GM19035 (cell line): Measurements from ENCODE around the gene DDRGK1.
"Not testable (repeated sequence)": the region's sequence is repeated elsewhere in the genome, so short reads cannot be mapped to it uniquely, and the experiment has no call there.

Experiments
- ATAC-seq: cut with Tn5 transposase; IDR thresholded peaks from one replicate; pipeline ENCODE4 v1.9.1; 2021; ENCODE audit not compliant: unreplicated experiment

Gene DDRGK1

DNA sequence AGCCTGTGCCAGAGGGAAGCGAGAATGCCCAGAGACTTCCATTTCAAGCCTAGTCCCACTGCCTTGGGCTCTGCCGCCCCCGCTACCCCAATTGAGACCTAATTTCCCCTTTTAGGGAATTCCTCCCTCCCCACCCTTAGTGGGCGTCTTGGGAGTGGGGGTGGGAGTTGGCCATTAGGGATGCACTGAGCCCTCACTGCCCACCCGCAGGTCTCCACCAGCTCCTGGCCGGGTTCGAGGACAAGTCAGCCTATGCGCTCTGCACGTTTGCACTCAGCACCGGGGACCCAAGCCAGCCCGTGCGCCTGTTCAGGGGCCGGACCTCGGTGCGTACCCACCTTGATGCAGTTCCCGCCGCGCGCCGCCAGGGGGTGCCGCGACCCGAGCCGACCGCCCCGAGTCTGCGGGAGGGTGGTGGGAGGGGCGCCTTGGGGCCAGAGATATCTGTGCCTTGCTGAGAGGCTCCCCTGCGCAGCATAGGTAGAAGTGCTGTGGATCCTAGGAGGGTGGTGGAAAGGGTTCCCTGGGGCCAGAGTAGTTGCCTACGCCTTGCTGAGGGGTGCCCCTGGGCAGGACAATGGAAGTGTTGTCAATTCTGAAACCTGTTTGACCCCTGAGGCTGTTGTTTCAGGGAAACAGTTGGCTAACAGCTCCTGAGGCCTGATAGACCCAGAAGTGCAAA lies 14.0 kb upstream of the DDRGK1 start:
- ATAC-seq = no peak

DNA sequence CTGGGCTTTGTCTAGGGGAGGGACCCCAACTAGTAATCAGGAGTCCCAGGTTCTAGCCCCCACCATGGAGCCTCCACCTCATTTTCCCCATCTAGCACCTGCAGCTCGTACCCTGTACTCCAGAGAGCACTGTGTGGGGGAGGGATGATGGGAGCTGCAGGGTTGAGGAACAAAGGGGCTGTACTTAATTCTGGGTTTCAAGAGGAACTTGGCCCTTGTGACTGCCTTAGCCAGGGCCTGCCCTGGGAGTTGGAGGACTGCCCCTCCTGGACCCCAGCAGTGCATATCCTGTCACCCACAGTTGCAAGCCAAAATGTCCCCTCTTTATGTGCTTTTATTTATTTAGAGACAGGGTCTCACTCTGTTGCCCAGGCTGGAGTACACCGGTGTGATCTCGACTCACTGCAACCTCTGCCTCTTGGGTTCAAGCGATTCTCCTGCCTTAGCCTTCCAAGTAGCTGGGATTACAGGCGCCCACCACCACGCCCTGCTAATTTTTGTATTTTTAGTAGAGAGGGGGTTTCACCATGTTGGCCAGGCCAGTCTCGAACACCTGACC lies 11.0 kb upstream of the DDRGK1 start:
- not testable (repeated sequence) for ATAC-seq

DNA sequence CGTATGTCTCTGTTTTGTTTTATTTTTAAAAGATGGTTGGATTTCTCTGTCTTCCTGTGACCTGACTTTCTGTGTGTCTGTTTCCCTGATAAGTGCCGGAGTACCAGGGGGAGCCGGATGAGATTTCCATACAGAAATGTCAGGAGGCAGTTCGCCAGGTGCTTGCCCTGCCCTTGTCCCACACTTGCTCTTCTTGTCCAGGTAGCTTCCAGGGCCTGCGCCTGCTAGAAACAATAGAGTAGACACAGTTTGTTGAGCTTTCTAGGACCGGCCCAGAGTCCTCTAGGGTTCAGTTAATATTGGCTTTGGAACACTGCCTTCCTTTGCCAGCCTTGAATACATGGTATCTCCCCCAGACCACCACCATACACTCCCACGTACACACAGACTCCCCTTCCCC lies 8.7 kb upstream of the DDRGK1 start:
- no peak for ATAC-seq

DNA sequence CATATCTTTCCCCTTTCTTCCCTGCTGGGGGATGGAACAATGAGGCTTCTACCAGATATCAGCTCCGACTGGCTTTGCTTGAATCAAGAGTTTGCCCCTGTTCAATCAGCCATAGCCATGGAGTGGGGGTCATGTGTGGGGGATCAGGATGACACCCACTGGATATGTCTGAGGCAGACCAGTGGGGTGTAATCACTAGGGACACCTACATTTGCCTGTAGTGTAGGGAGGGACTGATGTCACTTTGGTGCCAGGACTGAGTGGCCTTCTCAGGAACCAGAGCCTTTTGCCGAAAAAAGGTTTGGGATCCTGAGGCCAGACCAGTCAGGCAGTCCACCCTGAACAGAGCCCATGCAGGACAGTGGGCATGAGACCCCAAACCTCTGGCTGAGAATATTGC lies 5.9 kb upstream of the DDRGK1 start:
- ATAC-seq = no peak

DNA sequence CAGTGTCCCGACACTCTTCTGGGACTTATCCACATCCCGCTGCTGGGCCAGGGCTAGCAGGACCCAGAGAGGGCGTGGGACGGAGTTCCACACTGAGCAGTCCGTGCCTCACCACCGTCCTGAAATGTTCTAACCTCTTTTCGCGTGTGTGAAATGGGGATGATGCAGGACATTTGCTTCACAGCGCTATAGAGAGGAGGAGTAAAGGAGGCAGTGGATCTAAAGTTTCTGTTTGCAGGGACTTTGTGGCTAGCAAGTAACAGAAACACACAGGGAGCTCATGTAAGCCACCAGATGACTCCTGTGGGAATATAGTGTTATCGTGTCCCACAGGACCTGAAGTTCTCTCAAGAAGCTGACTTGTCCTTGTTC lies 5.5 kb upstream of the DDRGK1 start:
- ATAC-seq = no peak

DNA sequence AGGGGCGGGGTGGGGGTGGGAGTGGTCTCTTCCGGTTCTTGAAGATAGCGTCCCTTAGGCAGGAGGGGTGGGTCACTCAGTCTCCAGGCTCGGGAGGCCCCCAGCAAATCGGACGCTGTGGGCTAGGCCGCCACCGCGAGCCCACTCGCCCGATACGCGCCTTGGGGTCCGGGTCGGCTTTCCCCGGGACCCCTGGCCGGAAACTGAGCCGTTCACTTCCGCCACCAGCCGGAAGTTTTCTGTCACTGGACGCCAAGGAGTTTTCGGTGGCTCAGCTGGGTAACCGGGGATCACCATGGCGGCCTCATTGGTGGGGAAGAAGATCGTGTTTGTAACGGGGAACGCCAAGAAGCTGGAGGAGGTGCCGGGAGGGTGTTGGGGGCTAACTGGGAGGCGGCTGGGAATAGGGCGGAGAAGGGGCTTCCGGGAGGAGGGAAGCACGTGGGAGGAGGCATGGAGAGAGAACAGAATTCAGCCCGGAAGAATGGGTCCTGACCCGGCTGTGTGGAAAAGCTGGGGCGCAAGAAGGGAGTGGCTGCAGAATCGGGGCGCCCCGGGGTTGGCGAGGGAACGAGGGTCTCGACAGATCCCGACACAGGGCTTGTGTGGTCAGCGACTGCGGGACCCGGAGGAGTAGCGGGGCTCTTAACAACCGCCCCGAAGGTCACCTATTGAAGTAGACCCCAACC lies 4.9 kb upstream of the DDRGK1 start, which contains the start of gene ITPA:
TSS of gene ITPA (plus strand) at position 242 of the 689 bp plus-strand sequence. CDS start at position 296, 54 bp downstream.
- ATAC-seq = peak; percentile 49

DNA sequence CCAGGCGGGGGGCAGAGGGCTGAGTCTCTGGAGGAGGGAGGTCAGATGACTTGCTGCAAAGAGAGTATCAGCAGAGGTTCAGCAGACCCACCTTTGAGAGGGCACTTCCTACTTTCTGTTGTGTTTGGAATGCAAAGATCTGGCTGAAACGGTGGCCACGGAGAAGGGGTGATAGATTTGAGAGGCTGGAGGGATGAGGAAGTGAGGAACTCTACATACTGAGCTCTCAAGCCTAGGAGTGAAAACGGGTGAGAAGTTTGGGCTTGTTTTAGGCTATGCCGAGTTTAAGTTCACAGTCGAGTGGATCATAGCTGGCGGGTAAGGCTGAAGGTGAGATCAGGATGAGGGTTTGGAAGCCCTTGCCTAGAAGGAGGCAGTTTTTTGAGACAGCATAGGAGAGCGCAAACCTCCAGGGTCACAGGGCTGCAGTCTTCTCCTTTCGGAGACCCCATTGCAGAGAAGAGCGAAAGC lies 4.3 kb upstream of the DDRGK1 start:
- no peak for ATAC-seq

DNA sequence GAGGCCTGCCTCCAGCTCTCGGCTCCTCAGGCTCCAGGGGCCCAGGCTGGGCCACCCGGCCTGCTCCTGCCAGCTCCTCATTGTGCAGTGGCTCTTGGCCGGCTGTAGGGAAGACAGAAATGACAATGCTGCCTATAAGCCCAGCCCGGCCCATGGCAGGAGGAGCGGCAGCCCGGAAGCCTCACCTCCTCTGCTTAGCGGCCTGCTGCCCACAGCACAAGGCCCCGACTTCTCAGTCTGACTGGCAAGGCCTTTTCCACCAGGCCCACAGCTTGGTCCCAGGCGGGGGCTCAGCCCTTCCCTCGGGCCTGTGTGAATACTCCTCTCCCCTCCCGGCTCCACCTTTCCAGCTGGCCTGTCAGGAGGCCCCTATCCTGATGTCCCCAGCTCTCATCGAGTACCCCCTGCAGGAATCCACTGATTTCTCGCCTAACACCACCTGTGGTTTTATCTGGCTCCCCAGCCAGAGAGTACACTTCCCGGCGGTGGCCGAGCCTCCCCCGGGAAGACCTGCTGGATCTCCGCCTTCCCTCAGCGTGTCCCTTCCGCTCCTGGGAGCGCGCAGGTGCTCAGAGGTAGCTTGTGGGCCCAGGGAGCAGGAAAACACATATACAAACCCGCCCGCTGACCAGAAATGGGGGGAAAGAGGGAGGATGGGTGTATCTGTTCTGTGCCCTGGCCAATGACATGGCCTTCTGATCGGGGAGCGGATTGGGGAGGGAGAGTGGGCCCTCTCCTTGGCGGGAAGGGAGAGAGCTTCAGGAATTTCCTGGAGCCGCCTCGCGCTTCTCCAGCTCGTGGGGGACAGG lies 963 bp downstream of the DDRGK1 start:
- ATAC-seq = peak; percentile 21

DNA sequence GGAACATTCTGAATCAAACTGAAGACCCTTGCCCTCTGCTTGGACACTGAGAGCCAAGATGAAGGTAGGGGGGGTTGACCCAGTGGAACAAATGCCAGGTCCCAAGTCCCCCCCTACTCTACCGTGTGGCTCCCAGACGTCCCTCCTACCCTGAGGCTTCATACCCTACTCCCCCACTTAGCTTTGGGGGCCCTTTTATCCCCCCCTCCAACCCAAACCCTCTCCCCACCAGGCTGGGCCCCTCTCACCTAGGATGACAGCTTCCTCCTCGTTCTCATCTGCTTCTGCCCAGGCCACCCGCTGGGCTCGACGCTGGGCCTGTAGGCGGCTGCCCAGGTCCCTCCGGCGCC lies 1.5 kb downstream of the DDRGK1 start:
- ATAC-seq = no peak

DNA sequence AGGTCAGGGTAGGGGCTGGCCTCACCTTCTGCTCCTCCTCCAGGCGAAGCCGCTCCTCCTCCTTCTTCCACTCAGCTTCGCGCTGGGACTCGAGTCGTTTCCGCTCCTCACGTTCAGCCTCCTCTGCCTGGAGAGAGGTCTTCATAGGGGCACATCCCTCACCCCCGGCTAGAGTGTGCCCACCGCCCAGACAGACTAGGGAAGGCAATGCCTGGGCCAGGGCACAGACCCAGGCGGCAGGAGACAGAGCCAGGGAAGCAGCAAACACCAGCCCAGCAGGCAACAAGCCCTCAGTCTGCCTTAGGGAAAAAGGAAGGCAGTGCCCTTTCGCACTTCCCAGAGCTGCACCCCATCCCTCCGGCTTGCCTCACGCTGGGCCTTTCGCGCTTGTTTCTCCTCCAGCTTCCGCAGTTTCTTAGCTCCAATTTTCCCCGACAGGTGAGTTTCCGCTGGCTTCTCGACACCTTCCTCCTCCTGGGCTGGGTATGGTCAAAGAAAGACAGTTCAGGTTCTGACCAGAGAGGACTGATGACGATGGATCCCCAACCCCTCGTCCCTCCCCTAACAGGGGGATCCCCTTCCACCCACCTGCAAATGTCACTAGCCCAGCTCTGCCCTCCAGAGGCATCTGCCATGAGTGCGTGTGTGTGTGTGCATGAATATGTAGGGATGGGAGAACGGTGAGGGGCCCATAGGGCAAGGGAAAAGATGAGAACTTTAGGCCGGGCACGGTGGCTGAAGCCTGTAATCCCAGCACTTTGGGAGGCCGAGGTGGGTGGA lies 4.3 kb downstream of the DDRGK1 start:
- no peak for ATAC-seq

DNA sequence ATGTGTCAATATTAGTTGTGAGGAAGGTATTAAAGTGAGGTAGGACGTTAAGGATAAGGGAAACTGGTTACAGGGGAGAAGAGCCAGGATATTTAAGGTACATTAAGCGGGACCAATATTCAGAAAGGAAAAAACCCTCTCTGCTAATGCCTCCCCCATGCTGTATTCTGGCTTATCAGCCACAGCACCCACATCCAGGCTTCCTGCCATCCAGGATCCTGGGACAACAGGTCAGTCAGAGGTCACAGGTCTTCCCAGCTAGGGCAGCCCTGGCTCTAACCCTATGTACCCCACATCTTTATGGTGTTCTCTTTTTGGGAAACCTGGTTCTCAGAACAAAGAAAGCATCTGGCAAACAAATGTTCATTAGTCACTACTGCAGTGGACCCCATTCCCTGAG lies 5.3 kb downstream of the DDRGK1 start:
- no peak for ATAC-seq

DNA sequence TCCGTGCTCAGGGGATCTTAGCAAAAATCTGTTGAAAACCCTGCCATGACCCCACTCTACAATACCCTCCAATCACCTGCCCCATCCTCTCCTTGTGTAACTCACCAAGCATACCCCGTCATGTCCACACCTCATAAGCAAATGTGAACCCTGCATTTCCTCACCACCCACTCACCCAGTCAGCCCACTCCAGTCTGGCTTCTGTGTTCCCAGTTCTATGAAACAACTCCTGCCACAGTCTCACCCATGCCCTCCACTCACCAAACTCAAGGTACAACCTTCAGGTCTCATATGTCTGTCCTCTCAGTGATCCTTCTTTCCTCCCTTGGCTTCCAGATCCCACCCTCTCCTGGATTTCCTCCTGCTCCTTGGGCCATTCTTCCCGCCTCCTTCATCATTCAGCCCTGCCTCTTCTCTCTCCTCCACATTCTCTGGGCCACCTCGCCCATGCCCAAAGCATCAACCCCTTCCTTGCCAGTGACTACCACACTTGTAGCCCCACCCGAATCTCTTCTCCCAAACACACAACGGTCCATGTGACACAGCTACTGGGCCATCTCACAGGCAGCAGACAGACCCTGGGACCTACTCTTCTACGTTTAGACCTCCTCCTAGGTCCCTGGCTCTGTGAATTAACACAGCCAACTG lies 8.8 kb downstream of the DDRGK1 start:
- ATAC-seq = no peak

DNA sequence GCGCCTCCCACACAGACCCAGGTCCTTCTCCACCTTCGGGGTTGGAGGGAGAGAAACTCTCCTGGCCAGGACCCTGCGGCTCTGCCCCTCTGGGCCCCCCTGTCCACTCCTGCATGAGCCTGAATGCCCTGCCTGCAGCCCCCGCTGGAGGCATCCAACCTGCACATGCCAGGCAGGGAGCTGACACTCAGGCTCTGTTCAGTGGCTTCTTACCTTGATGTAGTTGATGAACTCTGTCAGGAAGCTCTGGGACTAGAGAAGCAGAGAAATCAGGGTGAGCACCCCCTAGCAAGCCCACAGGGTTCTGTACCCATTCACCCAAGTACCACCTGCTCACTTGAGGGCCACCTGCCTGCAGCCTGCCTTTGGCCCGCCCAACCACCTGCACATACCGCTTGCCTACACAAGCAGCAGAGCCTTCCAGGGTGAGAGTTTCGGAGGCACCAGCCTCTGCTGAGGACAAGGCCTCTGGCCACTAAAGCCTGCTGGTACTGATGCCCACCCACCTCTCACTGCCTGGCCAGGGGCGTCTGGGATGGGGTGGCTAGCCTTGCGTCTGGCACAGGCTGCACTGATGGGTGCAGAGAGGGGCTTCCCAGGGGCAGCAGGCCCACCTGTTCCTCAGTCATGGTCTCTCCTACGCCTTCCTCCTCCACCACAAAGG lies 9.7 kb downstream of the DDRGK1 start:
- ATAC-seq = no peak

DNA sequence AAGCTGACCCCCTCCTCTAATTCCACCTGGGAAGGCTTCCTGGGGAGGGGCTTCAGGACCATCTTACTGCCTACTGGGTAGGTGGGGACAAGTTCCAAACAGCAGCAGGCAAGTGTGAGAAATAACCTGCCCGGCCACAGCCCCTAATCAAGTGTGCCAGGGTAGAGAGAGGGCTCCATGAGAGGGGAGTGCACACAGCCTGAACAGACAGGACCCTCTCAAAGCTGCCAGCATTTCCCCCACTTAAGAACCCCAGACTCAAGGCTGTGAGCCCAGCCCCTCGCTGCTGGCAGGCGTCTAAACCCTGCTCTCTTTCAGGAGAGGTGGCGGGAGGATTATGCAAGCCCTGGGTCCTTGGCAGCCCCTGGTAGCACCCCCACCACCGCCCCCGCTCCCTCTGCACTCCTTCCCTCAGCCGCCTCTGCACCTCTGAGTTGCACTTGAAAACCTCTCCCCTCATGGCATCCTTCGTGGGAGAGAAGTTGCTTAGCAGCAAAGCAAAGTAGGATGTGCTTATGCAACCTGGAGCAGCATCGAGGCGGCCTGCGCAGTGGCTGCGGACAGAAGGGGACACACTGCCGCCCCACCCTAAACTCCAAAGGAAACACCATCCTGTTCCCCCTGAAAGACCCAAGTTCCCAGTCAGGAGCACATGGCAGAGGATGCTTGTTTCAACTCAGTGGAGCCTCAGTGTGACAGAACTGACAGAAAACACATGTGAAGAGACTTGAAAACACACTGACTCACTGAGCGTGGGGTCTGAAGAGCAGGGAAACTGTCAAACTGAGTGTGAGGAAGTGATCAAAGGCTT lies 10.5 kb downstream of the DDRGK1 start:
- no peak for ATAC-seq

DNA sequence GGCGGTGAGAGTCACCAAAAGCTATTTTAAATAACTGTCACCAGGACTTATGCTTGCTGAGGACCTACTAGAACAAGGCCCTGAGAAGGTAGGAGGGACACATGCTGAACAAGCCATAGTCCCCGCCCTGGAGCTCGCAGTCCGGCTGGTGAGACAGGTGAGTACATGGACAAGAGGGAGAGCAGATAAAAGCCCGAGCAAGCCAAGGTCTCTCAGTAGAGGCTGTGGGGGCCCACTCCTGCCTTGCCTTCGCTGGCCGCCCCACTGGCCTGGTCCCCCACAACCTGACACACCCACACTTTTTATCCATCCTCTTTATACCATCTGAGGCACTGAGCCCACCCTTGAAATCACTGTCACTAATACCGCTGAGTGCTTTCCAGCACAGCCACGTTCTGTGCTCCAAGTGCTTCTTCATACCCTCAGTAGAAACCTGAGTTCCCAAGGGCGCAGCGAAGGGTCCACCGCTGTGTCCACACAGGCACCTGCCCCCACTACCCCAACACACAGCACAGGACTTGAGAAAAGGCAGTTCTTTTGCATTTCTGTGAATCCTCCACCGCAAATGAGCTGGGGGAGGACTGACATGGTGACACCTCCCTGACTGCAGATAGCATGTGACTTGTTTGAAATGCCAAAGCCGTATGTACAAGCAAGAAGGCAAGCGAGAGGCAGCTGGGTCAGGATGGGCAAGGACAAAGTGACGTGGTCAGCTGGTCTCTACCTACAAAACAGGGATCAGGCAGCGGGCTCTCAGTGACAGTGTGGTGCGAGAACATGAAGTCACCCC lies 12.1 kb downstream of the DDRGK1 start:
- no peak for ATAC-seq

DNA sequence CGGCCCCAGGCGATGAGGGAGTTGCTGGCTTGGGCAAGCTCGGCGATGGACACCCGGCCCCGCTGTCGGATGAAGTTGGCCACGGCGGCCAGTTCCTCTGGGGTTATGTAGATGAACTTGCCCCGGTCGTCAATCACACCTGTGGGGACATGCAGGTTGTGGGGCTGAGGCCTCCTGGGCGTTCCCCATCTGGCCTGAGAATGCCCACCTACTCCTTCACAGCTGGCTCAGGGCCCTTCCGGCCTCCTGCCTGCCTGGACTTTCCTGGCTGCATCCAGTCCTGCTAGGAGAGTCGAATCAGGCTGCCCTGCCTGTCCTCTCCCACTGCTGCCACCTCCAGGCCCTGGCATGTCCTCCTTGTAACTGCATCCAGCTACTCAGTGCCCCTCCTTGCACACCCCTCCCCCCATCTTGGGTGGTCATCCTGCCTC lies 13.8 kb downstream of the DDRGK1 start:
- no peak for ATAC-seq

DNA sequence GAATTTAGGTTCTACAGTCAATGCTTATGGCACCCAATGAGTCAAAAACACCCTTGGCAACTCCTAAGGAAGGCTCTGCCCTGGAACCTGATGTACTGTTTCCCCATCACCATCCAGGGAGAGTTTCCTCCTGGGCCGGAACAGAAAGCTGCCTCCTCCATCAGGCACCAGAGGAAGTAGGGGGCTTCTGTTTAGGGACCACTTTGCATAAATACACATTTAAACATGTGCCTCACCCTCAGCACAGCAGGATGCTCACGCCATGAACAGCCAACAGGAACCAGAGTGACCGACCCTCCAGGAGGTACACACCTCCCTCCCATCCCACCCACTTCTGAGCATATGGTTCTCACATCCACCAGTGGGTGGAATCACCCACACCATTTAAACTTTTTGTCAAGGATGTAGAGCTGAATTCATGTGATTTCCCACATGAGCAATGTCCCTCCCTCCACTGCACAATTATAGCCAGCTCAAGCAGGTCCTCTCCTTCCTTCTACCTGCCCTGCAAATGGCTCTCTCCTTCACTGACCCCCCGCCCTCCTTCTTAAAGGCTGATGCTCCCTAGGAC lies 14.8 kb downstream of the DDRGK1 start:
- ATAC-seq = no peak
